ENCODE measurements around the gene KCNK5.

The KCNK5 gene

GRCh38 chr6:39240155-39240757 lies 11.0 kb upstream of the KCNK5 start:
- DNase-seq = no peak

GRCh38 chr6:39239527-39240154 lies 10.4 kb upstream of the KCNK5 start:
- no peak for DNase-seq

- DNase-seq = no peak
Observed at GRCh38 chr6:39236742-39237141, 7.5 kb upstream of the KCNK5 start.

GRCh38 chr6:39233333-39233732 lies 4.1 kb upstream of the KCNK5 start:
- no peak for DNase-seq

- no peak for DNase-seq
Observed at GRCh38 chr6:39231521-39232243, 2.4 kb upstream of the KCNK5 start.

- DNase-seq = no peak
Observed at GRCh38 chr6:39230654-39231035, 1.4 kb upstream of the KCNK5 start.

- peak; percentile 18 for DNase-seq
Observed at GRCh38 chr6:39228111-39228971, 934 bp downstream of the KCNK5 start.

GRCh38 chr6:39227476-39227875 lies 1.8 kb downstream of the KCNK5 start:
- no peak for DNase-seq

GRCh38 chr6:39226639-39227329 lies 2.5 kb downstream of the KCNK5 start:
- DNase-seq = no peak

GRCh38 chr6:39225946-39226437 lies 3.3 kb downstream of the KCNK5 start:
- peak; percentile 48 for DNase-seq

- no peak for DNase-seq
Observed at GRCh38 chr6:39225543-39225942, 3.7 kb downstream of the KCNK5 start.

GRCh38 chr6:39224523-39225182 lies 4.6 kb downstream of the KCNK5 start:
- no peak for DNase-seq

- DNase-seq = no peak
Observed at GRCh38 chr6:39224011-39224410, 5.3 kb downstream of the KCNK5 start.

GRCh38 chr6:39223555-39223954 lies 5.7 kb downstream of the KCNK5 start:
- DNase-seq = no peak

GRCh38 chr6:39223061-39223460 lies 6.2 kb downstream of the KCNK5 start:
- DNase-seq = no peak

GRCh38 chr6:39221779-39222641 lies 7.3 kb downstream of the KCNK5 start:
- no peak for DNase-seq

- DNase-seq = no peak
Observed at GRCh38 chr6:39221115-39221514, 8.2 kb downstream of the KCNK5 start.

- DNase-seq = no peak
Observed at GRCh38 chr6:39218868-39219567, 10.3 kb downstream of the KCNK5 start.

- no peak for DNase-seq
Observed at GRCh38 chr6:39217177-39217864, 12.0 kb downstream of the KCNK5 start.

All from CD4-positive, alpha-beta T cell treated with Interleukin-21 for 1 hour (primary cell).